GM12878 (cell line): ENCODE measurements around the gene CES4A.

Experiments
- POLR2A ChIP-seq: IDR thresholded peaks from 2 replicates; pipeline ENCODE4 v1.6.1; 2011; ENCODE audit warnings: low read depth, mild to moderate bottlenecking, low read length
- RAD51 ChIP-seq: fragments of 450-650 bp; IDR thresholded peaks from 2 replicates; pipeline ENCODE4 v1.6.1; 2016; ENCODE audit warnings: moderate library complexity, mild to moderate bottlenecking, inconsistent platforms
- TF ChIP-seq, protein P1 (sequence below): IDR thresholded peaks from 2 replicates; pipeline ENCODE4 v1.6.1; 2012; ENCODE audit warnings: low read depth, low read length, improper control_type of control experiment
- TF ChIP-seq, protein P2 (sequence below): fragments of 450-650 bp; IDR thresholded peaks from 2 replicates; pipeline ENCODE4 v1.6.1; 2014; ENCODE audit warnings: mild to moderate bottlenecking
- TF ChIP-seq, protein P3 (sequence below): fragments of 450-650 bp; IDR thresholded peaks from 2 replicates; pipeline ENCODE4 v1.6.1; 2017; ENCODE audit warnings: antibody characterized with exemption, mild to moderate bottlenecking, moderate library complexity

DNA sequence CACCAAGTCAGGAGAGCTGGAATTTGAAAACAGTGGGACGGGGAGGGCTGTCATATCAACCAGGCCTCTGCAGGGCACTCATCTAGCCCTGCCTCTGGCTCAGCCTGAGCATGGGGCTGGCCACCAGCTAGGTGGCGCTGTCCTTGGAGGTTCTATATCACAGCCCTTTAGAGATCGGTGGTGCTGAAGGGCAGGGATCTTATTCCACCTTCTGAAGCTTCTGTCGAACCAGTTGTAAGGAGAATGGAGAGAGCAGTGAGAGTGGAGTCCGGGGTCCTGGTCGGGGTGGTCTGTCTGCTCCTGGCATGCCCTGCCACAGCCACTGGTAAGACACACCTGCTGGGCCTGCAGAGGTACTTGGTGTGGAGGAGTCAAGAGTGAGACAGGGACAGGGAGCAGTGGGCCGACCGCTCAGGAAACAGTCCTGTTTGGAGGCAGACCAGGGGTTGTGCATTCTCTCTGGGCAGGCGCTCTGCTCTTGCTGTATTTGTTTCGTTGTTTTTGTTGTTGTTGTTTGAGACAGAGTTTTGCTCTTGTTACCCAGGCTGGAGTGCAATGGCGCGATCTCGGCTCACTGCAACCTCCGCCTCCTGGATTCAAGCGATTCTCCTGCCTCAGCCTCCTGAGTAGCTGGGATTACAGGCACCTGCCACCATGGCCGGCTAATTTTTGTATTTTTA, 27.2 kb upstream of the CES4A start, which contains the start of gene CES3:
- TF ChIP-seq RAD51 (no peak), POLR2A (no peak)
- TF ChIP-seq, protein P1, sequence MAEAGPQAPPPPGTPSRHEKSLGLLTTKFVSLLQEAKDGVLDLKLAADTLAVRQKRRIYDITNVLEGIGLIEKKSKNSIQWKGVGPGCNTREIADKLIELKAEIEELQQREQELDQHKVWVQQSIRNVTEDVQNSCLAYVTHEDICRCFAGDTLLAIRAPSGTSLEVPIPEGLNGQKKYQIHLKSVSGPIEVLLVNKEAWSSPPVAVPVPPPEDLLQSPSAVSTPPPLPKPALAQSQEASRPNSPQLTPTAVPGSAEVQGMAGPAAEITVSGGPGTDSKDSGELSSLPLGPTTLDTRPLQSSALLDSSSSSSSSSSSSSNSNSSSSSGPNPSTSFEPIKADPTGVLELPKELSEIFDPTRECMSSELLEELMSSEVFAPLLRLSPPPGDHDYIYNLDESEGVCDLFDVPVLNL = no peak
- TF ChIP-seq, protein P2, sequence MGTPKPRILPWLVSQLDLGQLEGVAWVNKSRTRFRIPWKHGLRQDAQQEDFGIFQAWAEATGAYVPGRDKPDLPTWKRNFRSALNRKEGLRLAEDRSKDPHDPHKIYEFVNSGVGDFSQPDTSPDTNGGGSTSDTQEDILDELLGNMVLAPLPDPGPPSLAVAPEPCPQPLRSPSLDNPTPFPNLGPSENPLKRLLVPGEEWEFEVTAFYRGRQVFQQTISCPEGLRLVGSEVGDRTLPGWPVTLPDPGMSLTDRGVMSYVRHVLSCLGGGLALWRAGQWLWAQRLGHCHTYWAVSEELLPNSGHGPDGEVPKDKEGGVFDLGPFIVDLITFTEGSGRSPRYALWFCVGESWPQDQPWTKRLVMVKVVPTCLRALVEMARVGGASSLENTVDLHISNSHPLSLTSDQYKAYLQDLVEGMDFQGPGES = no peak
- TF ChIP-seq, protein P3, sequence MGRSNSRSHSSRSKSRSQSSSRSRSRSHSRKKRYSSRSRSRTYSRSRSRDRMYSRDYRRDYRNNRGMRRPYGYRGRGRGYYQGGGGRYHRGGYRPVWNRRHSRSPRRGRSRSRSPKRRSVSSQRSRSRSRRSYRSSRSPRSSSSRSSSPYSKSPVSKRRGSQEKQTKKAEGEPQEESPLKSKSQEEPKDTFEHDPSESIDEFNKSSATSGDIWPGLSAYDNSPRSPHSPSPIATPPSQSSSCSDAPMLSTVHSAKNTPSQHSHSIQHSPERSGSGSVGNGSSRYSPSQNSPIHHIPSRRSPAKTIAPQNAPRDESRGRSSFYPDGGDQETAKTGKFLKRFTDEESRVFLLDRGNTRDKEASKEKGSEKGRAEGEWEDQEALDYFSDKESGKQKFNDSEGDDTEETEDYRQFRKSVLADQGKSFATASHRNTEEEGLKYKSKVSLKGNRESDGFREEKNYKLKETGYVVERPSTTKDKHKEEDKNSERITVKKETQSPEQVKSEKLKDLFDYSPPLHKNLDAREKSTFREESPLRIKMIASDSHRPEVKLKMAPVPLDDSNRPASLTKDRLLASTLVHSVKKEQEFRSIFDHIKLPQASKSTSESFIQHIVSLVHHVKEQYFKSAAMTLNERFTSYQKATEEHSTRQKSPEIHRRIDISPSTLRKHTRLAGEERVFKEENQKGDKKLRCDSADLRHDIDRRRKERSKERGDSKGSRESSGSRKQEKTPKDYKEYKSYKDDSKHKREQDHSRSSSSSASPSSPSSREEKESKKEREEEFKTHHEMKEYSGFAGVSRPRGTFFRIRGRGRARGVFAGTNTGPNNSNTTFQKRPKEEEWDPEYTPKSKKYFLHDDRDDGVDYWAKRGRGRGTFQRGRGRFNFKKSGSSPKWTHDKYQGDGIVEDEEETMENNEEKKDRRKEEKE = no peak
